HepG2 (cell line): Measurements from ENCODE around the gene PRSS8. TPM values are rescaled to one million over a fixed set of nuclear protein-coding genes. Genes with fewer than 3 reads are reported as not detected.

Experiments
- ATAC-seq: fragments of 200-7000 bp; cut with Tn5 transposase; 3 replicates; pipeline ENCODE4 v1.9.1; 2020; ENCODE audit warnings: mild to moderate bottlenecking, moderate library complexity
- BruUV-seq: library from RNA; stranded (reverse); fragments of 400-500 nt; replicated peaks from 2 replicates; lab custom pipeline; 2021; lab: Mats Ljungman, UMichigan
- CTCF ChIA-PET: fragments of 300-600 bp; formaldehyde crosslinking; extraction: SDS; loops from one replicate; lab custom pipeline; 2021; ENCODE audit warnings: low total read pairs, inconsistent platforms, low intra/inter-chr PET ratio; lab: Yijun Ruan, JAX
- POLR2A ChIA-PET: fragments of 350-600 bp; sonication (Branson Sonifier 250); formaldehyde crosslinking; loops from one replicate; lab custom pipeline; 2020; ENCODE audit warnings: antibody characterized with exemption, inconsistent platforms; lab: Yijun Ruan, JAX
- DNase-seq: peaks from one replicate; pipeline ENCODE4 v3.0.0-alpha.2; 2015; ENCODE audit warnings: low spot score
- FAIRE-seq: peaks from 3 replicates; lab custom pipeline; 2011; peaks lifted over from hg19 to GRCh38; lab: Jason Lieb, UNC
- H2AFZ ChIP-seq: one replicate; pipeline ENCODE4 v1.6.1; 2011; ENCODE audit warnings: low read length, inconsistent platforms
- H3K27ac ChIP-seq: fragments of 300-600 bp; 3 replicates; pipeline ENCODE4 v1.8.0; 2011; ENCODE audit warnings: mixed run types, mild to moderate bottlenecking, mixed read lengths, low read length, inconsistent platforms; ENCODE audit not compliant: insufficient read depth; ENCODE audit errors: extremely low read length
- H3K27me3 ChIP-seq, 2 experiments: fragments of 200-600 bp in 1 of 2; 2 replicates in 1 of 2; 3 replicates in 1 of 2; pipeline versions ENCODE4 v1.6.0 to v1.8.0; 2011; ENCODE audit warnings: low read length in 2 of 2, mild to moderate bottlenecking in 2 of 2, moderate library complexity in 2 of 2, inconsistent platforms in 1 of 2; ENCODE audit not compliant: insufficient read depth in 2 of 2, control insufficient read depth in 1 of 2
- H3K36me3 ChIP-seq, 2 experiments: fragments of 200-600 bp in 1 of 2; replicated peaks in 1 of 2; 2 replicates in 1 of 2; 3 replicates in 1 of 2; pipeline versions ENCODE4 v1.5.1 to v1.8.0; 2011; ENCODE audit warnings: low read length in 2 of 2, inconsistent platforms in 1 of 2; ENCODE audit not compliant: insufficient read depth in 2 of 2, control insufficient read depth in 1 of 2
- H3K4me1 ChIP-seq: 2 replicates; pipeline ENCODE4 v1.5.1; 2012; ENCODE audit warnings: low read length, inconsistent platforms; ENCODE audit not compliant: insufficient read depth
- H3K4me2 ChIP-seq: 2 replicates; pipeline ENCODE4 v1.6.0; 2011; ENCODE audit warnings: low read depth, low read length, inconsistent platforms
- H3K4me3 ChIP-seq, 3 experiments: fragments of 200-600 bp in 1 of 3; sonication (generic), shearing (Covaris generic) in 1 of 3; replicated peaks in 1 of 3; 2 replicates each; pipeline ENCODE4 v1.5.1; 2011 to 2016; ENCODE audit warnings: low read length in 3 of 3, inconsistent platforms in 2 of 3, low read depth in 2 of 3, mild to moderate bottlenecking in 2 of 3, control low read depth in 1 of 3, mixed read lengths in 1 of 3; ENCODE audit not compliant: insufficient read depth in 1 of 3
- H3K79me2 ChIP-seq: one replicate; pipeline ENCODE4 v1.6.1; 2011; ENCODE audit warnings: low read length, inconsistent platforms; ENCODE audit not compliant: insufficient read depth
- H3K9ac ChIP-seq: 2 replicates; pipeline ENCODE4 v1.6.0; 2011; ENCODE audit warnings: mild to moderate bottlenecking, low read depth, low read length, inconsistent platforms; ENCODE audit not compliant: insufficient read depth
- H3K9me3 ChIP-seq: 2 replicates; pipeline ENCODE4 v1.5.1; 2012; ENCODE audit warnings: mild to moderate bottlenecking, low read length
- H4K20me1 ChIP-seq: 2 replicates; pipeline ENCODE4 v1.6.0; 2011; ENCODE audit warnings: inconsistent platforms, mild to moderate bottlenecking, low read length, moderate library complexity; ENCODE audit not compliant: insufficient read depth
- AGO2 ChIP-seq: fragments of 200-400 bp; formaldehyde crosslinking; optimal IDR thresholded peaks from 2 replicates; pipeline ENCODE3; 2017; ENCODE audit warnings: mild to moderate bottlenecking, low read depth, low read length, moderate library complexity
- GATA4 ChIP-seq: sonication (generic); IDR thresholded peaks from 2 replicates; pipeline ENCODE4 v1.6.1; 2016; ENCODE audit warnings: antibody characterized with exemption, low read depth, borderline replicate concordance
- HES4 ChIP-seq: sonication (generic); formaldehyde crosslinking; IDR thresholded peaks from 2 replicates; pipeline ENCODE4 v1.9.0; 2021; ENCODE audit warnings: mild to moderate bottlenecking, missing genetic modification reagents, borderline replicate concordance
- KDM2A ChIP-seq: sonication (generic); formaldehyde crosslinking; IDR thresholded peaks from 2 replicates; pipeline ENCODE4 v1.4.0; 2020; ENCODE audit warnings: low read depth, missing genetic modification reagents, borderline replicate concordance
- KLF15 ChIP-seq: sonication (generic); formaldehyde crosslinking; IDR thresholded peaks from 2 replicates; pipeline ENCODE4 v1.8.1; 2023; ENCODE audit warnings: borderline replicate concordance, mild to moderate bottlenecking, inconsistent platforms, missing genetic modification reagents, mixed read lengths
- MTA3 ChIP-seq: sonication (generic); formaldehyde crosslinking; IDR thresholded peaks from 2 replicates; pipeline ENCODE4 v1.4.0; 2020; ENCODE audit warnings: missing genetic modification reagents
- POLR2G ChIP-seq: fragments of 200-400 bp; formaldehyde crosslinking; IDR thresholded peaks from 2 replicates; pipeline ENCODE4 v1.6.1; 2018; ENCODE audit warnings: mild to moderate bottlenecking, low read depth, low read length, moderate library complexity
- PPARG ChIP-seq: conservative IDR thresholded peaks from 2 replicates; pipeline ENCODE4 v1.6.1; 2016; ENCODE audit warnings: missing biosample characterization, missing genetic modification reagents
- SYNCRIP ChIP-seq: fragments of 200-400 bp; formaldehyde crosslinking; IDR thresholded peaks from 2 replicates; pipeline ENCODE4 v1.6.1; 2018; ENCODE audit warnings: mild to moderate bottlenecking, low read depth, low read length; ENCODE audit not compliant: insufficient read depth
- THYN1 ChIP-seq: sonication (generic); formaldehyde crosslinking; IDR thresholded peaks from 2 replicates; pipeline ENCODE4 v1.8.1; 2023; ENCODE audit warnings: low read depth, mild to moderate bottlenecking, moderate library complexity, missing genetic modification reagents, borderline replicate concordance
- TOE1 ChIP-seq: sonication (generic); formaldehyde crosslinking; IDR thresholded peaks from 2 replicates; pipeline ENCODE4 v1.4.0; 2020; ENCODE audit warnings: mild to moderate bottlenecking, missing genetic modification reagents
- U2AF1 ChIP-seq: fragments of 200-400 bp; formaldehyde crosslinking; optimal IDR thresholded peaks from 2 replicates; pipeline ENCODE3; 2017; ENCODE audit warnings: mild to moderate bottlenecking, low read depth, low read length
- ZFP37 ChIP-seq: sonication (generic); formaldehyde crosslinking; IDR thresholded peaks from 2 replicates; pipeline ENCODE4 v1.4.0; 2020; ENCODE audit warnings: missing genetic modification reagents, borderline replicate concordance
- ZKSCAN8 ChIP-seq: IDR thresholded peaks from 2 replicates; pipeline ENCODE4 v1.6.1; 2016; ENCODE audit warnings: borderline replicate concordance, missing genetic modification reagents, missing compliant biosample characterization
- ZNF430 ChIP-seq: sonication (generic); formaldehyde crosslinking; IDR thresholded peaks from 2 replicates; pipeline ENCODE4 v1.9.0; 2021; ENCODE audit warnings: mild to moderate bottlenecking, missing genetic modification reagents
- ZNF556 ChIP-seq: sonication (generic); formaldehyde crosslinking; IDR thresholded peaks from 2 replicates; pipeline ENCODE4 v1.4.0; 2020; ENCODE audit warnings: mild to moderate bottlenecking, missing genetic modification reagents, borderline replicate concordance
- ZNF558 ChIP-seq: sonication (generic); formaldehyde crosslinking; IDR thresholded peaks from 2 replicates; pipeline ENCODE4 v1.9.0; 2022; ENCODE audit warnings: mild to moderate bottlenecking, missing genetic modification reagents, borderline replicate concordance
- ZNF776 ChIP-seq: sonication (generic); formaldehyde crosslinking; IDR thresholded peaks from 2 replicates; pipeline ENCODE4 v1.4.0; 2020; ENCODE audit warnings: mild to moderate bottlenecking, missing genetic modification reagents
- WGBS: methylation state at CpG from one replicate; pipeline ENCODE4 v1.1.6; 2017; ENCODE audit warnings: low lambda C conversion rate; 5-methylcytosine and 5-hydroxymethylcytosine counted together
- in situ Hi-C: cut with HindIII; loops from 2 replicates; pipeline ENCODE4 v1.10.0; 2017; ENCODE audit warnings: low pct_unique_long_range_greater_than_20kb; ENCODE audit not compliant: extremely low pct_ligation_motif_present
- intact Hi-C: fragments of 100-400 bp; cut with micrococcal nuclease; formaldehyde crosslinking; loops from one replicate; pipeline ENCODE4 v1.10.0; 2022; ENCODE audit not compliant: unreplicated experiment
- polyA plus RNA-seq, 8 experiments: library from polyadenylated mRNA; depleted of rRNA in 3 of 8; stranded (reverse) in 7 of 8; unstranded in 1 of 8; fragments of >200 nt; fragmentation: Illumina TruSeq in 4 of 8; extraction: Trizol in 4 of 8; gene quantifications; 2 replicates each; pipeline versions ENCODE4 v1.2.1 to v1.2.3, GENCODE V29; 2011 to 2016; ENCODE audit warnings: low read depth in 4 of 8, missing spikeins in 1 of 8, mixed read lengths in 1 of 8; ENCODE audit not compliant: insufficient read depth in 1 of 8
- total RNA-seq, 5 experiments: library from RNA; depleted of rRNA; stranded (reverse); fragments of >200 nt; fragmentation: Illumina TruSeq; extraction: Trizol; gene quantifications; 2 replicates each; pipeline ENCODE4 v1.2.3, GENCODE V29; 2016; ENCODE audit warnings: low read depth in 1 of 5
- TF ChIP-seq, protein P1 (sequence below): sonication (generic); formaldehyde crosslinking; IDR thresholded peaks from 2 replicates; pipeline ENCODE4 v1.4.0; 2020; ENCODE audit warnings: mild to moderate bottlenecking, missing genetic modification reagents

PRSS8 gene
- total and polyA plus RNA-seq, 2 of the 13 experiments (the other 11 are each of a cell fraction or from before 2014, with no cell fraction given), result 2.6 to 7.2 TPM

DNA sequence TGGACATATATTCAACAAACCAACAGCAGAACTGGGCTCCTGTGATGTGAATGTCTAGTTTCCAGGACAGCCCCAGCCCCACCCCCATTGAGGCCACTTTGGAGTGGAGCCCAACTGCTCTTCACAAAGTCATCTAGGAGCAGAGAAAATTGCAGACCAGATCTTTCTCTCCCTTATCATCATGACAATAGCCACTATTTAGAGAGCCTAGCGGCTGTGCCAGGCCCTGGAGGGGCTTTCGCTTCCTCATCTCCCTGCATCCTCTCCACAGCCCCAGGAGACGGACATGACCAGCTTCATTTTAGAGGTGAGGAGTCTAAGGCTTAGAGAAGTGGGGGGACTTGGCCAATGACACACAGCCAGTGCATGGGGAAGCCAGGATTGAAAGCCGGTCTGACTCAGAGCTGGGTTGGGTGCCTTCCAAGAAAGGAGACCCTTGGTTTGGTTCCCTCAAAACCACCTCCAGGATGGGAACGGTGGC is 1.4 kb downstream of the PRSS8 start:
- no peak overlapping the region for H3K27ac ChIP-seq
- no TSS peak for BruUV-seq
- peaks cover 2 to 3% of the 10 kb centered on the region in 2 experiments; a peak in 2 of 5 replicates for H3K27me3 ChIP-seq
- in situ Hi-C loops (no loop called here), intact Hi-C loops (no loop called here)
- 80% methylated on average over 5 of the region's 5 CpGs for WGBS
- CTCF ChIA-PET, result no interaction called here
- peaks cover 5 to 10% of the 10 kb centered on the region in 2 experiments; a peak in 4 of 5 replicates for H3K36me3 ChIP-seq
- no peaks in the 10 kb centered on the region for H4K20me1 ChIP-seq
- no peak overlapping the region; a peak in 1 of 6 replicates for H3K4me3 ChIP-seq
- TF ChIP-seq POLR2G (0 out of 2 replicates have a peak, but pooled peaks have one; percentile 34), PPARG (CRISPR knock-in tag) (no peak), ZKSCAN8 (CRISPR knock-in tag) (no peak)
- FAIRE-seq (no peak), ATAC-seq (no peak), DNase-seq (no peak)
- POLR2A ChIA-PET, result interaction anchor here (1.2 to 11.4 kb wide), 4 partner anchors 13 to 193 kb away, joined by 3 to 275 read pairs (median 3); partner anchors contain the start of genes HSD3B7 and KAT8
- H3K79me2 ChIP-seq, result no peaks in the 10 kb centered on the region
- no peaks in the 10 kb centered on the region for H3K9me3 ChIP-seq
- H3K4me2 ChIP-seq, result peak overlapping the region; percentile 77
- no peak overlapping the region for H3K9ac ChIP-seq
- H2AFZ ChIP-seq, result no peak overlapping the region
- peaks cover 42% of the 10 kb centered on the region for H3K4me1 ChIP-seq

DNA sequence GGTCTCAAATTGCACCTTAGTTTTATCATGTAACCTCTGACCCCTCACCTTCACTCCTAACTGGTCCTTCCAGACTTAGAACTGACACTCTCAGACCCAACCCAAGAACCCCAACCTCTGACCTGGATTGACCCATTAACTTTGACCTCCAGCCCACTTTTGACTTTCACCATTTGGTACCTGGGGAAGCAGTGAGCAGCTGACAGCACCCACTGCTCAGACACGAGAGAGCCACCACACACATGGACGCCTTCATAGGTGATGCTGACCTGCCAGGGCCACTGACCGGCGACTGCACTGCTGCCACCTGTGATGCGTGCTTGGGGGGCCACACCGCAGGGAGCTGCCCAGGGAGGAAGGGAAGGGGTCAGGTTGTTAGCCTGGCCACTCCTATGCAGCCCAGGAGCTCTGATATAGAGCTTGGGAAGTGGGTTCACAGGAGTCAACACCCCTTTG is 2.5 kb downstream of the PRSS8 start:
- in situ Hi-C loops (no loop called here), intact Hi-C loops (no loop called here)
- ATAC-seq, result no peak
- WGBS, result no CpG with 5 or more reads among the region's 6 CpGs
- Histone ChIP-seq H2AFZ (no peak overlapping the region), H3K9me3 (no peaks in the 10 kb centered on the region), H4K20me1 (no peaks in the 10 kb centered on the region), H3K79me2 (no peaks in the 10 kb centered on the region), H3K4me1 (peaks cover 31% of the 10 kb centered on the region), H3K4me3 (no peak overlapping the region), H3K9ac (no peak overlapping the region), H3K4me2 (no peak overlapping the region), H3K27me3 (peaks cover 2 to 3% of the 10 kb centered on the region in 2 experiments; a peak in 2 of 5 replicates), H3K27ac (no peak overlapping the region), H3K36me3 (peaks cover 10 to 12% of the 10 kb centered on the region in 2 experiments; a peak in 4 of 5 replicates)
- no TSS peak for BruUV-seq
- ChIA-PET POLR2A (interaction anchor here (1.2 to 11.4 kb wide), 4 partner anchors 9 to 135 kb away, joined by 3 to 275 read pairs (median 6); partner anchors contain the start of gene KAT8), CTCF (no interaction called here)
- DNase-seq, result no peak
- FAIRE-seq, result no peak
- TF ChIP-seq ZNF430 (CRISPR knock-in tag) (no peak), KDM2A (CRISPR knock-in tag) (no peak), SYNCRIP (no peak), THYN1 (CRISPR knock-in tag) (no peak), ZNF558 (CRISPR knock-in tag) (no peak), U2AF1 (no peak), ZNF776 (CRISPR knock-in tag) (no peak), ZNF556 (CRISPR knock-in tag) (no peak), GATA4 (no peak), MTA3 (CRISPR knock-in tag) (no peak), HES4 (CRISPR knock-in tag) (no peak), TOE1 (no peak), AGO2 (no peak), ZFP37 (CRISPR knock-in tag) (no peak), KLF15 (CRISPR knock-in tag) (no peak)
- TF ChIP-seq, protein P1, sequence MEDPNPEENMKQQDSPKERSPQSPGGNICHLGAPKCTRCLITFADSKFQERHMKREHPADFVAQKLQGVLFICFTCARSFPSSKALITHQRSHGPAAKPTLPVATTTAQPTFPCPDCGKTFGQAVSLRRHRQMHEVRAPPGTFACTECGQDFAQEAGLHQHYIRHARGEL (CRISPR knock-in tag), result no peak
